ENCODE data around the gene DUS4L. TPM values are rescaled to one million over a fixed set of nuclear protein-coding genes. Genes with fewer than 3 reads are reported as not detected.

The DUS4L gene
- total RNA-seq, 4 donors from 2014 or later, result 3.5 to 9.0 (median 4.8) TPM

GRCh38 chr7:107597953-107598352 is 34.2 kb downstream of the DUS4L start:
- DNase-seq (ENCODE audit: low spot score) (no peak), ATAC-seq (ENCODE audit: low FRiP score) (no peak)

DNA sequence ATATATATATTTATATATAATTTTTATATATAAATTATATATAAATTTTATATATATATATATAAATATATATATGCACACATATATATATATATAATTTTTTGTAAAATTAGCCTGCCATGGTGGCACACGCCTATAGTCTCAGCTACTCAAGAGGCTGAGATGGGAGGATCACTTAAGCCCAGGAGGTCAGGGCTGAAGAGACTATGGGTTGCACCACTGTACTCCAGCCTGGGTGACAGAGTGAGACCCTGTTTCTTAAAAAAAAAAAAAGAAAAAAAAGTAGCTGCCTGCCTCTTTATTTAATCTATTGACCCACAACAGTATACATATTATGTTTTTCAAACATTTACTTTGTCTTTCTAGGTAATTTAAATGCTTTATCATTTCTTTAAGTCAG is 35.5 kb downstream of the DUS4L start:
- DNase-seq (ENCODE audit: low spot score) (no peak), ATAC-seq (ENCODE audit: low FRiP score) (no peak)
- TF ChIP-seq CTCF (IDR thresholded peaks at IDR 0.05), result no peak

More at GRCh38 chr7:107597953-107598352, 34.2 kb downstream of the DUS4L start:
- no peak for TF ChIP-seq CTCF (IDR thresholded peaks at IDR 0.05)

DNA sequence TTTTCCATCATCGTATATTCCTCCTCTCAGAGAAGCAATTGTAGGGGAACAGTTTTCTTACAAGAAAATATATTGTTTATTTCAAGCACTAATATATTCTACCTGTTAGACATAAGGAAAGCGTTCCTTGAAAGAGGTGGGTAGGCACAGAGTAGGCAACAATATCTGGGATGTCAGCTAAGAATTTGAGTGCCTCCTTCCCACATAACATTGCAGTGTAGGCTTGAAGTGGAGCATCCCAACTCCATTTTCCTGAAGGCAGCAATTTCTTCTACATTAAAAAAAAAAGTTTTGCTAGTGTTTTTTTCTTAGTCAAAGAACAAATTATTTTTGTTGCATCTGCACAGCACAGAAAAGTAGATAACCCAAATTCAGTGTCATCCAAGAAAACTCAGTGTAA is 37.0 kb downstream of the DUS4L start:
- DNase-seq (ENCODE audit: low spot score) (no peak), ATAC-seq (ENCODE audit: low FRiP score) (no peak)
- no peak for TF ChIP-seq CTCF (IDR thresholded peaks at IDR 0.05)

DNA sequence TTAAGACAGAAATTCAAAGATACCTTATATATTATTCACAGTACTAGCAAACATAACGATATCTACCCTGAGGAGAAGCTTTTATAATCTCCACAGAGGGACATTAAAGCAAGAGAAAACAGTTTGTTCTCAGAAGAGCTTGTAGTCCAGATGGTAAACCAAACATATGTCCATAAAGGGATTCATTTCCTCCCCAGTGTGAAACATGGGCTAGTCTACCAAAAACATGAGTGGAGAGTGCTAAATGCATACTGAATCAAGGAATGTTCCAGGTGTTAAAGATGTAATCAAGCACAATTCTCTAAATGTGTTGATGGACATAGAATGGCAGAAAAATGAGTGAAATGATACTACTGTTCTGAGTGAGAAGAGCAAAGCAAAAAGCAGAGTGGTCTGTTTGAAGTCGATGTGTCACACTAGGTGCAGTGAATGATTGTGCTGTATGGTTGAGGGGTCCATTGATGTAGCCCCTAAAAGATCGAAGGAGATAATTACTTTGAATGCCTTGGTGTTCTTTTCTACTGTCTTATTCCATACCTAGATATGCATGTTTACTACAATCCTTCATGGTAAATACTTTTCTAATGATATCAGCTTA is 41.5 kb downstream of the DUS4L start:
- no peak for ATAC-seq (ENCODE audit: low FRiP score)
- TF ChIP-seq CTCF (IDR thresholded peaks at IDR 0.05), result no peak
- DNase-seq (ENCODE audit: low spot score), result no peak

DNA sequence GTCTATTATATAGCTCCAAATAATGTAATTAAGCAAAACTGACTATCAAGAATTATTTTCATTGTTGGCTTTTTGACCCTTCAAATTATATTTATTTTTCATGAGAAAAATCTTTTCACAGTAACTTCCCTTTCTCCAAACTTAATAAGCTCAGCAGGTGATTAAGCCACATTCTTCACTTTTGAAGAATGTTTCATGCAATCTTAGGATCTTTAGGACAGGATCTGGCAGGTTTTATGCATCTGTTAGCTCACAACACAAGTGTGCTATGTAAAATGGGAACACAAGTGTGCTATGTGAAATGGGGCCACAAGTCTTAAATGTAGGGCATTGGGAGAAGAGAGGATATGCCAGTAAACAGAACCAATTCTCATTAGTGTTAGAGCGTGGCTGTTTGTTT is 42.5 kb downstream of the DUS4L start:
- TF ChIP-seq CTCF (IDR thresholded peaks at IDR 0.05), result no peak
- DNase-seq (ENCODE audit: low spot score) (no peak), ATAC-seq (ENCODE audit: low FRiP score) (no peak)

GRCh38 chr7:107609811-107610261 is 46.1 kb downstream of the DUS4L start:
- TF ChIP-seq CTCF (IDR thresholded peaks at IDR 0.05), result no peak
- DNase-seq (ENCODE audit: low spot score) (no peak), ATAC-seq (ENCODE audit: low FRiP score) (no peak)

- TF ChIP-seq CTCF (IDR thresholded peaks at IDR 0.05), result no peak
- DNase-seq (ENCODE audit: low spot score) (no peak), ATAC-seq (ENCODE audit: low FRiP score) (no peak)
These were observed 46.6 kb downstream of the DUS4L start for GRCh38 chr7:107610323-107610722.

Measured in omental fat pad (tissue), 4 donors.